SH-SY5Y (cell line): Measurements from ENCODE around the gene GUSB.

Experiments used
- GATA2 ChIP-seq: IDR thresholded peaks from 2 replicates; pipeline ENCODE4 v1.6.1; 2011; ENCODE audit warnings: mild to moderate bottlenecking, low read depth, low read length
- GATA3 ChIP-seq: IDR thresholded peaks from 2 replicates; pipeline ENCODE4 v1.6.1; 2011; ENCODE audit warnings: low read depth, mild to moderate bottlenecking, low read length, moderate library complexity

The GUSB gene

DNA sequence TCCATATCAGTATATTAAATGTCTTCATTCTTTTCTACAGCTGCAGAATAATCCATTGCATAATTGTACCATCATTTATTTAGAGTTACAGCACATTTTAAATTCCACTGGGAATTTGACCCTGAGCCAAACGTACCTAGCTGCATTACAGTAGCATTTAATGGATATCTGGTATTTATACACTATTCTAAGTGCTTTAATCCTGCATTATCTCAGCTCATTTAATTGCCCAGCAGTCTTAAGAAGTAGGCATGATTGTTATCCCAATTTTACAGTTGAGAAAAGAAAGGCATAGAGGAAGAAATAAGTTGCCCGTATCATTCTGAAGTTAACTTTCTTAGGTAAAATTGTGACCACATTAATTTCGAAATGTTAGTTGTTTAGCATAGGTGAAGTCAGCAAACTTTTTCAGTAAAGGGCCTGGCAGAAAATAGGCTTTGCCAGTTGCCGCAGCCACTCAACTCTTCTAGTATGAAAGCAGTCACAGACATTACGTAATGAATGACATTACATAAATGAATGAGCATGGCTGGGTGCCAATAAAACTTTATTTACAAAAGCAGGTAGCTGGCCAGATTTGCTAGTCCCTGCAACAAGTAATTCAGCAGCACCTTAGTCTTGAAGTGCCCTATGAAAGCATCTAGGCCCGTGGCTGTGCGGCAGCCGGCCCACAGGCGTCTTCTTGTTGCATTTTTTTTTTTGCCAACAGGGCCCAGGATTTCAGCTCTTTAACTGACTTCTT is 30.0 kb downstream of the GUSB start:
- TF ChIP-seq GATA3 (no peak), GATA2 (no peak)

DNA sequence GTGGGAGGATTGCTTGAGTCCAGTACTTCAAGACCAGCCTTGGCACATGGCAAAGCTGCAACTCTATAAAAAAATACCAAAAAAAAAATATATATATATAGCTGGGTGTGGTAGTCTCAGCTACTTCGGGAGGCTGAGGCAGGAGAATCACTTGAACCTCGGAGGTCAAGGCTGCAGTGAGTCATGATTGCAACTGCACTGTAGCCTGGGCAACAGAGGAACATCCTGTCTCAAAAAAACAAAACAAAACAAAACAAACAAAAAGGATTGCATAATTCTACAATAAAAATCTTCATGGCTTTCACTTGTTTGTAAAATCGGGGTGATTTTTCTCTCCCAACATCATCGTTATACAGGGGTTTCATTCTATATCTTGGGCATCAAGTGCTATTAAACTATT is 35.1 kb downstream of the GUSB start:
- TF ChIP-seq GATA3 (no peak), GATA2 (no peak)

DNA sequence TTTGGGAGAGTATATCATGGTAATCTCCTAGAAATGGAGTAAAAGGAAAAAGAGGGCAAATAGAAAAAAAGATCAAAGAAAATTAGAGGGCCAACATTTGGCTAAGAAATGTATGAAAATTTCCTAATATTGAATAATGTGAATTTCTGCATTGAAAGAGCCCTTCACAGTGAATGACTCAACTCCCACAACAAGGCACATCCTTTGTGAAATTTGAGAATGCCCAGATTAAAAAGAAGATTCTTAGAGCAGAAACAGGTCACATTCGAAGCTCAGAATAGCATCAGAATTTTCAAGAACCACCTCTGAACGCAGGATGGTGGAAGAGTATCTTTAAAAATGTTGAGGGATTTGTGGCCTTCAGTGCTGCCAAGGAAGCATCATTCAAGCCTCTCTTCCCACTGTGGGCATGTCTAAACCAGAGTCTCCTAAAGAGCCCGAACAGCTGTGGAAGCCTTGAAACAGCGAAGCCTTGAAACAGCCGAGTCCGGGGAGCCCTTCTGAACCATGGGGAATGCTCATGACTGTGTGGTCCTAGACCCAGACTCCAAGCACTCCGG is 43.6 kb downstream of the GUSB start:
- TF ChIP-seq GATA2 (no peak), GATA3 (no peak)

DNA sequence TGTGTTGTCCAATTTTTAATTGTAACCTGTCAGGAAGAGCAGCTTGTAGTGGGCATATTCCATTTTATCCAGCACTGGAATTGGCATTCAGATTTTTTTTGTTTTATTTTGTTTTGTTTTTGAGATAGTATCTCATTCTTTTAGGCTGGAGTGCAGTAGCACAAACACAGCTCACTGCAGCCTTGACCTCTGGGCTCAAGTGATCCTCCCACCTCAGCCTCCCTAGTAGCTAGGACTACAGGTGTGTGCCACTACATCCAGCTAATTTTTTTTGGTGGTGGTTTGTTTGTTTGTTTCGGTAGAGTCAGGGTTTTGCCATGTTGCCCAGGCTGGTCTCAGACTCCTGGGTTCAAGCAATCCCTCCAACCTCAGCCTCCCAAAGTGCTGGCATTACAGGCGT is 44.7 kb downstream of the GUSB start:
- TF ChIP-seq GATA3 (no peak), GATA2 (no peak)

DNA sequence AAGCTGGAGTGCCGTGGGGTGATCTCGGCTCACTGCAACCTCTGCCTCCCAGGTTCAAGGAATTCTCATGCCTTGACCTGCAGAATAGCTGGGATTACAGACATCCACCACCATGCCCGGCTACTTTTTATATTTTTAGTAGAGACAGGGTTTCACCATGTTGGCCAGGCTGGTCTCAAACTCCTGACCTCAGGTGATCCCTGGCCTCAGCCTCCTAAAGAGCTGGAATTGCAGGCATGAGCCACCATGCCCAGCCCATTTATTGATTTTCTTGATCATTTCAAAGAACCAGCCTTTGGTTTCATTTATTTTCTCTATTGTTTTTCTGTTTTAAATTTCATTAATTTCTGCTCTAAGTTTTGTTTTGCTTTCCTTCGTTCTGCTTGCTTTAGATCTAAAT is 50.3 kb downstream of the GUSB start:
- TF ChIP-seq GATA3, result no peak
- TF ChIP-seq GATA2, result no peak

DNA sequence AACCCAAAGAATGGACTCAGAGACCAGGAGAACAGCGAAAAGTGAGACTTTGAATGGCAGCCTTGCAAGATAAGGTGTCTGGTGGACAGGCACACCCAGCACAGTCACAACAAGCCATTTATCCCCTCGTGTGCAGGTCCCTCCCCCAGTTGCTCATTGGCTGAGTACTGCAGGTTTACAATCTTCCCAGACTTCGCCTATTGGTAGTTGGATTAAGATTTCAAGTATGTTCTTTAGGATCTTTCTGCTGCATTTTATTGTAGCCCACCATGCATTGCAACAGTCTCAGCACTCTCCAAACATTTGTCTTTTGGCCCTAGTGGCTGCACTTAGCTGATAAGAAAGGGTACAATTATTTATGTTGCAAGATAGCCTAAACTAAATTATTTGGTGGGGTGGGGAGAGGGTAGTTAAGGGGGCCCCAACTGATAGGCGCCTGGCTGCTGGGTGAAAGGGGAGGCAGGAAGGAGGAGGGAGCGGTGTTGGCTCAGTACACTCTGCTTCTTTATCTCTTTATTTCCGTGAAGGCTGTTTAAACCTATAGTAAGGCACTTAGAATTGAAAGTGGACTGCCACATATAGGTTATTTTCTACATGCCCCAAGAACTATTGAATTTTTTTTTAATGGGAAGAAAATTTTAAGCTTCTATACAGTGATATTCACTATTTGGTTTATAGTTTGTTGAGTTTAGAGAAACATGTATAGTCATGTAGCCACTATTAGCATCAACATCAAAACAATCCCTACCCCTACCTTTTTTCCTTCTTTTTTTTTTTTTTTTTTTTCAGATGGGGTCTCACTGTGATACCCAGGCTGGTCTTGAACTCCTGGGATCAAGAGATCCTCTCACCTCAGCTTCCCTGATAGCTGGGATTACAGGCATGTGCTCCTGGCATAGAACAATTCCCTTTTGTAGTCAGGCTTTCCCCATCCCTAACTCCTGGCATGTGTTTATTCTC is 54.2 kb downstream of the GUSB start:
- TF ChIP-seq GATA3 (no peak), GATA2 (no peak)

DNA sequence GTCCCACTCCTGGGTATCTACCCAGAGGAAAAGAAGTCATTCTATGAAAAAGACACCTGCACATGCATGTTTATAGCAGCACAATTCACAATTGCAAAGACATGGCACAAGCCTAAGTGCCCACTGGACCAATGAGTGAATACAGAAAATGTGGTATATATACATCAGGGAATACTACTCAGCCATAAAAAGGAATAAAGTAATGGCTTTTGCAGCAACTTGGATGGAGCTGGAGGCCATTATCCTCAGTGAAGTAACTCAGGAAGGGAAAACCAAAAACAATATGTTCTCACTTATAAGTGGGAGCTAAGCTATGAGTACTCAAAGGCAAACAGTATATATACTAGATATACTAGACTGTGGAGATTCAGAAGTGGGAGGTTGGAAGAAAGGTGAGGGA is 55.4 kb downstream of the GUSB start:
- no peak for TF ChIP-seq GATA2
- TF ChIP-seq GATA3, result no peak

DNA sequence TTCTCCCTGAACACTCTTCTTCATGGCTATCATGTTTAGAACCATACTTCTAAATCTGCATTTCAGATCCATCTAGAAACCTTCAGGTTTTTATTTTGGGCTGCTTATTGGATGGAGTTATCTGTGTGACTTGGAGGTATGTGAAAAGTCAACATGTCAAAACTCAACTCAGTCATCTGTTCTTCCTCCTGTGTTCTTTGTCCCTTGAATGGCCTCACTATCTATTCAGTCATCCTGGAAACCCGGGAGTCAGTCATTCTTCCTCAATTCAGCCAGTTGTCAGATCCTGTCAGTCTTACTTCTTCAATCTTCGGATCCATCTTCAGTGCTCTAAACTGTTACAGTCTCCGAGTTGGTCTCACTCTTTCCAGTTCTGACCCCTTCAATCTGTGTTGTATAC is 57.0 kb downstream of the GUSB start:
- TF ChIP-seq GATA2 (no peak), GATA3 (no peak)

DNA sequence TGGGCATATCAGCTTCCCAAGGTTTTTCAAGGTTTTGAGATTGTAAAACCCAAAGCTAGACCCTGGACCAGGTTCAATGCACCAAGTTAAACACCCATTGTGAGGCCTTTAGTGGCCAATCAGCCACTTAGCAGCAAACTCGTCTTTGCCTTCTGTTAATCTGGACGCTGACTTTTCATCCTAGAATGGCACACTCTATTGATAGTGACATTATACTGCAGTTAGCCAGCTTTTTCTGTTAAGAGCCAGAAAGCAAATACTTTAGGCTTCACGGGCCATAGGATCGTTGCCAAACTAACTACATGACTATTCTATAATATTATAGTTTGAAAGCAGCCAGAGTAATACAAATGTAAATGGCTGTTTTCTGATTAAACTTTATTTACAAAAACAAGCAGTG is 57.8 kb downstream of the GUSB start:
- TF ChIP-seq GATA2 (no peak), GATA3 (no peak)

DNA sequence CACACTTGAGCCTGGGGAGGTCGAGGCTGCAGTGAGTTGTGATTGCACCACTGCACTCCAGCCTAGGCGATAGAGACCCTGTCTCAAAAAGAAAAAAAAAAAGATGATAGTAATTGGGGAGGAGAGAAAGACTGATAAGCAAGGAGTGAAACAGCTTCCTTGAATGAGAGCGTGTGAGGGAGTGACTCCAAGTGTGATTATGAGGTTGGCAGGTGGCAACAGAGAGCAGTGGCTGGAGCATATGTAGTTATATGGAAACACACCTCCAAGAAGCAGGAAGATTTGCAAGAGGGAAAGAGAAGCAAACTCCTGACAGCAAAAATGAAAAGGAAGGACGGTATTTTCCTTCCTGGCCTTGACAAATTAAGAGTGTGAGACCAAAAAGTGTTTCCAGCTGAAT is 58.7 kb downstream of the GUSB start:
- TF ChIP-seq GATA3 (no peak), GATA2 (no peak)

DNA sequence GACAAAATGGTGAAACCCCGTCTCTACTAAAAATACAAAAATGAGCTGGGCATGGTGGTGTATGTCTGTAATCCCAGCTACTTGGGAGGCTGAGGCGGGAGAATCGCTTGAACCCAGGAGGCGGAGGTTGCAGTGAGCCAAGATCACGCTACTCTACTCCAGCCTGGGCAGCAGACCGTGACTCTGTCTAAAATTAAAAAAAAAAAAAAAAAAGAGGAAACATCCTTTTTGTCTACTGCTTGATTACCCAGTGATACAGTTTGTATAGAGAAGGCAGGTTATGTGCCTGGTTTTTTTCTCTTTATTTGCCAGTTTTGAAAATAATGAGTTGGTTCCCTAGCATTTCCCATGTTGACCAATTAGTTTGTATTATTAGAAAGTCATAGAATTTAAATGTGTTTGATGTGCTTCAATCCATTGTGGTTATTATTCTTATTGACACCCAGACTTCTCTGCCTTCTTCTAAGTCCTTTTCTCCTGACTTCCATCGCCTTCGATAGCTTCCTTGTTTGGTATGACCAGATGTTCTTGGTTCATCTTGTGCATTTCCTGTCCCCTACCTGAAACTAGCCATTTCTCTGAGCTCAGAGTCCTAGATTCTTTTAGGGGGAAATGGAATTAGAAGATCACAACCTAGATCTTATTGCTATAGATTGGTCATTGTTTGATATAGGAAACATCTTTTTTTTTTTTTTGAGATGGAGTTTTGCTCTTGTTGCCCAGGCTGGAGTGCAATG is 65.9 kb downstream of the GUSB start:
- TF ChIP-seq GATA3 (no peak), GATA2 (no peak)

DNA sequence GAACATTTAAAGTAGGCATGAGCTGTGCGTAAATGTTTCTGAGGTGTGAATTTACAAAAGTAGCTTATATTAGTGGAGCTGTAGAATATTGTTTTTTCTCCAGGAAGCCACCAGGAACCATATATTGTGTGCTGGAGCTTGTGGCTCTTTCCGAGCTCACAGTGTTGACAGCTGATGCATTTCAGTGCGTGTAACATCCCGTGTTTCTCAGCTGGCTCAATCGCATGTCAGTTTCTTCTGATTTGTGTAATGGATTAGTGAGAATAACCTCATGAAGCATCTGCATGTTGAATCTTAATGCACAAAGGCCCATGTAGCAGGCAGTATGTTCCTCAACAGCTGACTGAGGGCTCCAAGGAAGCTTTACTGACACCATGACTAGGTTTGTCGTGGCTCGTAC is 69.8 kb downstream of the GUSB start:
- TF ChIP-seq GATA2 (no peak), GATA3 (no peak)
